HG03066 (cell line): Measurements from ENCODE around the gene KMT5C.
"Not testable (repeated sequence)": the region's sequence is repeated elsewhere in the genome, so short reads cannot be mapped to it uniquely, and the experiment has no call there.

Experiments
- ATAC-seq: cut with Tn5 transposase; IDR thresholded peaks from one replicate; pipeline ENCODE4 v1.9.1; 2021; ENCODE audit warnings: low read depth; ENCODE audit not compliant: unreplicated experiment

The KMT5C gene

DNA sequence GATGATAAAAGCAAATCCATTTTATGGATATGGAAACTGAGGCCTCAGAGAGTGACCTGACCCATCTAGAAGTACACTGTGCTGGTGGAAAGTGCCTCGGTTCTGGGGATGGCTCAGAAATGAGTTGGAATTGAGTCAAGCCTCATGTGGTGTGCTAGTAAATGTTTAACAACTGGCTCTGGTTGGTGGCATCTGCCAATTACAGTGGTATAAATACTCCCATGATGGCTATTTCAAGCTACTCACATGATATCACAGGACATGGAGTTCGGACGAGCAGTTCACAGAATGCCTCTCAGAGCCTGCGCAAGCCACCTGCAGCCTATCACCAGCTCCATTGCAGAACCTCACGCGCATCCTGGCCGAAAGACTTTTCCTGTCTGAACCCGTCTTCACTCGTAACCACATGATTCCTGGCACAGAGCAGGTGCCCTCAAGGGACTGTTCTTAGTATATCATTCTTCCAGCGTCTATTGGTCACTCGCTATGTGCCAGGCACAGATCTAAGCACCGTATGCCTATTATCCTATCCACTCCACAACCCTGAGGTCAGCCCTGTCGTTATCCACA, 23.6 kb upstream of the KMT5C start:
- no peak for ATAC-seq

DNA sequence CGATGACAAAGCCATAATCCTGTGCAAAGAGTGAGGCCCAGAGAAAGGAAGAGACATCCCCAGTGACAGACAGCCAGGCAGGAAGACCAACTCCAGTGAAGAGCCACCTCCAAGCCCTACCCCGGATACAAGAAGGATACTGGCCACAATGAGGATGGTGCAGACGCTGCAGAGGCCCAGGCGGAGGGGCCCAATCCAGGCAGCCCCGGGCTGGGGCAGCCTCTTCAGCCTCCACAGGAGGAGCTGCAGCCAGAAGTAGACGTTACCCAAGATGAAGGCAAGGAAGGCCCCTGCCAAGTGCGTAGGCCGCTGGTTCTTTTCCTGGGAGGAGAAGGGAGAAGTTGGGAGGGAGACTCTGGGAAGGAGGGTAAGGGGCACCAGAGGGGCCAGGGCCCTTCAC, 23.0 kb upstream of the KMT5C start:
- no peak for ATAC-seq

DNA sequence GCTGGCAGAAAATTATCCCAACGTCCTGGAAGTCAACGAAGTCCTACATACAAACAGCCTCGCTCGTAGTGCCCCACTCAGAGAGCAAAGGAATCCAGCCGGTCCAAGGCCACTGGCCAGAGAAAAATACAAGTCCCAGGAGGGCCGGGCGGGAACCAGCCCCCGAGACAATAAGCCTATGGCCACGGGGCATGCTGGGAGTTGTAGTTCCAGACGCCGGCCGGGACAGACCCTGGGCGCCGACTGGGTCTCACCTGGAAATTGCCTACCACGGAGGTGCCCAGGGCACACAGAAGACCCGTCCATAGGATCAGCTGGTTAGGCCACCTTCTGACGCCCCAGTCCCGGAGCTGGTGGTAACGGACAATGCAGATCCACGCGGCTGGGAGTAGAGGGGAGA, 19.9 kb upstream of the KMT5C start:
- ATAC-seq = no peak

DNA sequence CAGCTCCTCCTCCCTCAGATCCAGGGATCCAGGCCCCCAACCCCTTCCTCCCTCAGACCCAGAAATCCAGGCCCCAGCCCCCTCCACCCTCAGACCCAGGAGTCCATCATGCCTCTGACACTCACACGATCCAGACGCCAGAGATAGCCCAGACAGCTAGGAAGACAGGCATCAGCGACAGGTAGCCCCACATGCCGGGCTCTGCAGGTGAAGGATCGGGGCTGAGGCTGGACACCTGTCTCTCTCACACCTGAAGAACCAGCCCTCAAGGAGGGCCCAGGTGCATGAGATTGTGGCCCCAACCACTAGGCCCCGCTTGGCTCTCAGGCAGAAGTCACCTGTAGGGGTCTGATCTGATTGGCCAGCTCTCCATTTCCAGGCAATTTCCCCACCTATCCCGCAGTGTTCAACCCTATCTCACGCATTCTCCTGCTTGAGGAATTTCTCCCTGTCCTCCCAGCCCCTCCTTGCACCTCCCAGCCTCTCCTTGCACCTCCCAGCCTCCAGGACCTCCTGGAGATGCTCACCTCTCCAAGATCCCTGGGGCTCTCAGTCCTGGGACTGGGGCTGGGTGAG, 18.7 kb upstream of the KMT5C start:
- ATAC-seq = no peak

DNA sequence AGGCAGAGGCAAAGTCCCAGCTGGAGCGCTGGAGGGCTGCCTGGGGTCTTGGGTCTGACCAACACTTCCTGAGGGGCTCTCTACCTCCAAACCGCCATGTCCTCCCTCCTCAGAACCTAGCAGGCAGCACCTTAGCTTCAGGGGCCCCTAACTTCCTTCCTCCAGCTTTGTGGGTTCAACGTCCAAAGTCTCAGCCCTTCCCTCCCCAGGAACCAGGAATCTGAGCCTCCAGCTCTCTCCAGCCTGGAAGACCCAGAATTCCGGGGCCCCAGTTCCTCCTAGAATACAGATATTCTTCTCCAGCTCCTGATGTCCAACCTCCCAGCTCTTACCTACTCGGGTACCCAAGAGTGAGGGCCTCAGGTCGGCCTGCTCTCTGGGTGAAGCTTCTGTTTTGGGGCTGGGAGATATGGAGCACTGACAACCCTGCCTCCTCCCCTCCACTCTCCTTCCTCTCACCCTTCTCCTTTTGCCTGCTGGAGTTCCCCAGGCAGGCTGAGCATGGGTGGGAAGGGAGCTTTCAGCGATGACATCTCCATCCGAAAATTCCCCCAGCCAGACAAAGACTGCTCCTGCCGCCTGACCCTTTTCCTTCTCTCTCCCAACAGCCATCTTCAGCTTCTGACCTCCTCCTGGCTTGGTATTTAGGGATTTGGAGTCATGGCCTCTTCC, 18.1 kb upstream of the KMT5C start:
- ATAC-seq = no peak

DNA sequence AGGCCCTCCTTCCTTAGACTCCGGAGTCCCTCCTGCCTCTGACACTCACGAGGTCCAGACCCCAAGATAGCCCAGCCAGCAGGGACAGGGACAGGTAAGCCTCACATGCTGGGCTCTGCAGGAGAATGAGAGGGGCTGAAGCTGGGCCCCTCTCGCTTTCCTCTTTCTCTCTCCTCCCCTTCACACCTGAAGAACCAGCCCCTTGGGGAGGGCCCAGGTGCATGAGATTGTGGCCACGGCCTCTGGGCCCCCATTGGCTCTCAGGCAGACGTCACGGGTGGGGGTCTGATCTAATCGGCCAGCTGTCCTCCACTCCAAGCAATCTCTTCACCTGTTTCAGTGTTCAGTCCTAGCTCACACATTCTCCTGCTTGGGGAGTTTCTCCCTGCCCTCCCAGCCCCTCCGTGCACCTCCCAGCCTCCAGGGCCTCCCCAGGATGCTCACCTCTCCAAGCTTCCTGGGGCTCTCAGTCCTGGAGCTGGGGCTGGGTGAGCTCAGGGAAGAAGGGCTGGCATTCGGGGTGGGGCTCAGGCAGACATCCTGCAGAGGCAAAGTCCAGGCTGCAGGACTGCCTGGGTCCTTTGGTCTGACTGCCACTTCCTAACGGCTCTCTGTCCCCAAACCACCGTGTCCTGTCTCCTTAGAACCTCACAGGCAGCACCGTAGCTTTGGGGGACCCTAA, 17.3 kb upstream of the KMT5C start:
- no peak for ATAC-seq

DNA sequence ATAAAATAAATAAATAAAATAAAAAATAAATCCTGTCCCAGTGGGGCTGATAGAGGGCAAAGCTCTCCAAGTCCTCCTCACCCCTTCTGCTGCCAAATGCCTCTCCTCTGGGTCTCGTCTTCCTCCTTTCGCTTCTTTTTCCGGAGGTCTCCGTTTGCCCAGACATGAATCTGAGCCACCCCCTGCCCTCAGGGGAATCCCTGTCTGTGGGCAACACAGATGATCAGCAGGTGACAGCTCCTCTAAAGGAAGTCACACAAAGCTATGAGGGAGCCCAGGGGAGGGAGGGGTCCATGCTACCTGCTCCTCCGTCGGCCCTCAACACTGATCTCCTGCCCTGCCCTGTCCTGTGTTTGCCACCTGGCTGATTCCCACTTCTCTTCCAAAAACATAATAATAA, 15.0 kb upstream of the KMT5C start:
- no peak for ATAC-seq

DNA sequence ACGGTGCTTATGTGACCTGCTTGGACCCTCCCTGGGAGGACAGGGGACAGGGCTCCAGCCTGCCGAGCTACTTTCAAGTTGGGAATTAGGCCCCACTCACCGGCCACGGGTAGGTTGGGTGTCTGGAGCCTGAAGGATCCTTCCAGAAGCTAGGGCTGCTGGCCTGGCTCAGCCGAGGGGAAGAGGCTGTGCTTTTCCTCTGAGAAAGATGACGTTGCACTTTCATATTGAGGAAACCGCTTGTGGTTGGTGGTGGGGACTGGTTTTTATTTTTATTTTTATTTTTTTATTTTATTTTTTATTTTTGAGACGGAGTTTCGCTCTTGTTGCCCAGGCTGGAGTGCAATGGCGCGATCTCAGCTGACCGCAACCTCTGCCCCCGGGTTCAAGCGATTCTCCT, 14.5 kb upstream of the KMT5C start, which contains the start of gene TMEM150B:
TMEM150B (minus strand) TSS at position 170 of the 400 bp plus-strand sequence. CDS start 4,305 bp downstream, outside the sequence.
- ATAC-seq = no peak

DNA sequence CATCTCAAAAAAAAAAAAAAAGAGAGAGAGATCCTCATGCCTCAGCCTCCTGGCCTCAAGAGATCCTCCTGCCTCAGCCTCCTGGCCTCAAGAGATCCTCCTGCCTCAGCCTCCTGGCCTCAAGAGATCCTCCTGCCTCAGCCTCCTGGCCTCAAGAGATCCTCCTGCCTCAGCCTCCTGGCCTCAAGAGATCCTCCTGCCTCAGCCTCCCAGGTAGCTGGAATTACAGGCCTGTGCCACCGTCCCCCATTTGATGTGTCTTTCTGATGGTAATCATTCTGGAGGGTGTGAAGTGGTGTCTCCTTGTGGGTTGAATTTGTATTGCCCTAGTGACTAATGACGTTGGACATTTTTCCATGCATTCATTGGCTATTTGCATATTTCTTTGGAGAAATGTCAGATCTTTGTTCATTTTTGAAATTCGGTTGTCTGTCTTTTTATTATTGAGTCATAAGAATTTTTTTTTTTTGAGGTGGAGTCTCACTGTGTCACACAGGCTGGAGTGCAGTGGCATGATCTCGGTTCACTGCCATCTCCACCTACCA, 10.8 kb upstream of the KMT5C start:
- ATAC-seq = not testable (repeated sequence)

DNA sequence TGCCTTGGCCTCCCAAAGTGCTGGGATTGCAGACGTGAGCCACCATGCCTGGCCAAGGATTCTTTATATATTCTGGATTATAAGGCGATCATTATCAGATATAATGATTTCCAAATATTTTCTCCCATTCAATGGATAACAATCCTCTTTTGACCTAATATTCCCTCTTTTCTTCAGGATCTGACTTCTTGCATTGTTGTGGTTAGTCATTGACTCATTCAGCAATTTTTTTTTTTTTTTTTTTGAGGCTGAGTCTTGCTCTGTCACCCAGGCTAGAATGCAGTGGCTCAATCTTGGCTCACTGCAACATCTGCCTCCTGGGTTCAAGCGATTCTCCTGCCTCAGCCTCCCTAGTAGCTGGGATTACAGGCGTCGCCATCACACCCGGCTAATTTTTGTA, 9.9 kb upstream of the KMT5C start:
- not testable (repeated sequence) for ATAC-seq

DNA sequence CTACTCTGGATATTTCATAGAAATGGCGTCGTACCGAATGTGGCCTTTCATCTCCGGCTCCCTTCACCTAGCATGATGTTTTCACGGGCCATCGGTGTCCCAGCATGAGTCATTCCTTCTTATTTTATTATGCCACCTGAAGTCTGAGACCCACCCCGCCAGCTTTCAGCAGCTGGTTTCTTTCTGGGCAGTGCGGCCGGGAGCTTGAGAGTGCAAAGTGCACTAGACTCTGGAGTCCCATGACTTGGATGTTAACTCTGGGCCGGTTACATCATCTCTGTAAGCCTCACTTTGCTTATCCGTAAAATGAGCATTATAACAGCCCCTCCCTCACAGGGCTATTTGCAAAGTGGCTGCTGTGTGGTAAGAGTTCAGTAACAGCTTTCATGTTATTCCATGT, 5.8 kb upstream of the KMT5C start:
- ATAC-seq = no peak

DNA sequence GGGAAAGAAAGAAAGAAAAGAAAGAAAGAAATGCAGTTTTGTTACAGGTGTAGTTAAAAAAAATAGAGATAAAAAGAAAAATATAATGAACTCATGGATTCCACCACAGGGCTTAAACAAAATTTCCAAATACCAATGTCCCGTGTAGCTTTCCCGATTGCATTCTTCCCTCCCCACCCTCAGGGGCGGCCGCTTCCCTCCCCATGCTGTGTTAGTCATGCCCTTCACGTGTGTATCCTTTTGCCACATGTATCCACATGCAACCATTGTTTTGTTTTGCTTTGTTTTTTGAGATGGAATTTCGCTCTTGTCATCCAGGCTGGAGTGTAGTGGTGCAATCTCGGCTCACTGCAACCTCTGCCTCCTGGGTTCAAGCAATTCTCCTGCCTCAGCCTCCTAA, 3.6 kb upstream of the KMT5C start:
- ATAC-seq = no peak

DNA sequence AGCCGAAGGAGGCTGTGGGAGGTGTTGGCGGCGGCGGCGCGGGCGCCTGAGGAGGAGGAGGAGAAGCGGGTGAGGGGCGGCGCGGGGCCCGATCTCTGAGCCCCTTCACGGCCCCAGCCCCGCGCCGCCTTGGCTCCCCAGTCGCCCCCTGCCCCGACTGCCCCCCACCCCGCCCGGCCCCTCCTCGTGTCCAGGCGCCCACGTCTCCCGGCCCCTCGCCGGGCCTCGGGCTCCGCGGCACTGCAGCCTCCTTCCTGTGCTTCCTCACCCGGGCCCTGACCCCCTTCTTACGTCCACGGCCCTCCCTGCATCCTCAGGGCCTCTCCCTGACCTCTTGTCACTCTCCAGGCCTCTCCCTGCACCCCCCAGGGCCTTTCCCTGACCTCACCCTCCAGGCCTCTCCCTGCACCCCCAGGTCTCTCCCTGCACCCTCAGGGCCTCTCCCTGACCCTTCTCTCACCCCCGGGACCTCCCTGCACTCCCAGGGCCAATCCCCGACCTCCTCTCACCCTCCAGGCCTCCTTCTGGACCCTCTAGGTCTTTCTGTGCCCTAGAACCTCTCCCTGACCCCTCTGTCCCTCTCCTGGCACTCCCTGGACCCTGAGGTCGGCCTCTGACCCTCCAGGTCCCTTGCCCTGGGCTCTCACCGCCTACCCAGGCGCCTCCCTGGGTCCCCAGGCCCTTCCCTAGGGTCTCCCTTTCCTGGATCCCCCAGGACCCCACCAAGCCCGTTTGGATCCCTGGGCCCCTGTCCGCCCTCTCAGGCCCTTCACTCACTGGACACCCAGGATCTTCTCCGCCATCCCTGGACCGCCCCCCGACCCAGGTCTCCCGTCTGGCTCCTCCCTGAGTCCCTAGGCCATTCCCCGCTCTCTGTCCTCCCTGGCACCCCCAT, 460 bp downstream of the KMT5C start:
- no peak for ATAC-seq

DNA sequence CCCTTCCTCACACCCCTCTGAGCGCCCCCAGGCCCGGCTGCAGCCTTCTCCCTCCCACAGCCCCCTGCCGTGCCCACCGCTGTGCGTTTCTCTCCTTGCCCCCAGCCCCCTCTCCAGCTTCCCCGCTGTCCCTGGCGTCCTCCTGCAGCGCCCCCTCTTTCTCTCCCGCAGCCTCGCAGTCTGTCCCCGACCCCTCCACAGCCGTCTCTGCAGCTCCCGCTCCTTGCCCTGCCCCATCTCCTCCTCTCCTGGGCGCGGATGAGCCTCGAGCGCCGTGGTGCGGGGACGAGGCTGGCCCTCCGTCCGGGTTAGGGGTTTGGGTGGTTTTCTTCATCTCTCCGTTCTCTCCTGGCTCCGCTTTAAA, 1.1 kb downstream of the KMT5C start:
- no peak for ATAC-seq

DNA sequence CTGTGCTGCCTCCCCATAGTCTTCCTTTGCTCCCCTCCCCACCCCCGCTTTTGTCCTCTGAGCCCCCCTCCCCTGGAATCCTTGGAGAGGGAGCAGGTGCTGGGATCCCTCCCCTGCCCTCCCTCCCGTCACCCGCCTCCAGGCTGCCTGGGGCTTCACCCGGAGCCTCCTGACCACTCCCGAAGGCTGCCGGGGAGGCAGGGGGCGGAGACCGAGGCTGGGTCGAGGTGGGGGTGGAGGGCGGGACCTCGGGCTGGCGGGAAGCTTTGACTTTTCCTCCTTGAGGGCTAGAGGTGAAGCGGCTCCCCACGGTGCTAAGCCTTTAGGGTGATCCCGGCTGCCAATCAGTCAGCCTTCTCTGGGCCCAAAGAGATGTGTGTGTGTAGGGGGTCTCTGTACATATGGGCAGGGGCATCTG, 1.5 kb downstream of the KMT5C start:
- no peak for ATAC-seq

DNA sequence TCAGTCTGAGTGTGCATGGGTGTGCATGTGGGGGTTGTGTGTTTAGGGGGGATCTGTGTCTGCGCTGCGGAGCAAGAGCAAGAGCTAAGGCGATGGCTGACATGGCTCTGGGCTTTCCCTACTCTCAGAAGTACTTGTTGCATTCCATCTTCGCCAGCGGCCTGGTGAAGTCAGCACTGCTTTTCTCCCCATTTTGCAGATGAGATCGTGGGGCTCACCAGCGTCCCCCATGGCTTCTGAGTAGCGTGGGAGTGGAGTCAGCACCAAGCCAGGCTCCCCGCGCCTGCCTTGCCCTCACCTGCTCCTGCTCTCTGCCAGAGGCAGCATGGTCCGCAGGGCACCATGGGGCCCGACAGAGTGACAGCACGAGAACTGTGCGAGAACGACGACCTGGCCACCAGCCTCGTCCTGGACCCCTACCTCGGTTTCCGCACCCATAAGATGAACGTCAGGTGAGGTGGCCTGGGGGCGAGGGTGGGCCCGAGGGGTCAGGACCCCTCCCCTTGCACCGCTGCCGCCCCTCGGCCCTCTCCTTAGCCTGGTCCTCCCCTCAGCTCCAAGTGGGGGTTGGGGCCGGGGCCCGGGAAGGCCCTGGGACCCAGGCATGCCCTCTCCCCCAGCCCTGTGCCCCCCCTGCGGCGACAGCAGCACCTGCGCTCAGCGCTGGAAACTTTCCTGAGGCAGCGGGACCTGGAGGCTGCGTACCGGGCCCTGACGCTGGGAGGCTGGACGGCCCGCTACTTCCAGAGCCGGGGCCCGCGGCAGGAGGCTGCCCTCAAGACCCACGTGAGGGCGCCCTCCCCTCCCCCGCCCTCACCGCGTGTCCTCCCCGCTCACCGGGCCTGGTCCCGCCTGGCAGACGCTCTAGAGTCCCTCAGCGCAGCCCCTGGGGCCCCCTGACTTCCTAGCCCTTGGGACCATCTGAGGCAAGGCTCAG, 2.2 kb downstream of the KMT5C start:
- no peak for ATAC-seq

DNA sequence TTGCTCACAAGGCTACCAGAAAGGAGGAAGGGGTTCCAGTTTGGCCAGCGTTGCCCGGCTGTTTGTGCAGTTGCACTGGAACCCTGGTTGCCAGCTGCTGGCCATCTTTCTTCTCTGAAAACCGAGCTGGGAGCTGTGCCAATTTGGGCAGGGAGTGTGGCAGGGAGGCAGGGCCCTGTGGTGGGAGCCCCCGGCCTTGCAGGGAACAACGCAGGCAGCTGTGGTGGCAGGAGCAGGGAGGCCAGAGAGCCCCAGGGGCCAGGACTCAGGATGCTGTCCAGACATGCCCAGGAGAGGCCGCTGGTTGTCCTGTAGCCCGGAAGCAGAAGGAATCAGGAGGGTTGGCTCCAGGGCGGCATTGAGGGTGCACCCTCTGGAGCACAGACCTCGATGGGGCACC, 4.8 kb downstream of the KMT5C start:
- no peak for ATAC-seq

DNA sequence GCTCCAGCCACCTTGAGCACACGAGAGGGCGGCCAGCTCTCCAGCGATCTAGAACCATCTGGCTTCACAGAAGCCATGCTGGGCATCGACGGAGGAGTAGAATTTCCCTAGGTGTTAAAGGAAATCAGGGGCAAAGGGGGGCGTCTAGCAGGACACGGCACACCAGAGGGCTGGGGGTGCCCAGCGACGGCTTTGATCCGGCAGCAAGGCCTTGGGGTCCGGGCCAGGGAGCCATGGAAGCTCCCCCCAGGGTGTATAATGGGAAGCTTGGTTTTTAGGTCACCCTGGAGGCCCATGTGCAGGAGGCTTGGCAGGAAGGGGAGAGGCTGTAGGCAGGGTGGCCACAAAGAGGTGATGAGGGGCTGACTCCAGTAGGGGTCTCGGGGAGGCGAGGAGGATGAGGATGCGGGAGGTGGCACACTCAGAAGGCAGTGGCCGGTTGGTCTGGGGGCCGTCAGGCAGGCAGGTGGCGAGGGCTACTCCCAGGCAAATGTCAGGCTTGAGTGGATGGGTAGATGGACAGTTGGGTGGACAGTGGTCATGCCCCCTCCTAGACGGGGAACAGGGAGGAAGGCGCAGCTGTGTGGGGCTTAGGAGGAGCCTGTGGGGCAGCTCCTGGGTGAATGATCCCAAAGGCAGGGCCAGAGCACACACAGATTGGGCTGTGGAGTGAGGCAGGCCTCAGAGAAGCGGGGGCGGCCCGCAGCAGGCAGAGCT, 5.6 kb downstream of the KMT5C start:
- no peak for ATAC-seq
